Upper lobe of right lung (tissue), 1 donor: ENCODE data around the gene WNT11. TPM values are rescaled to one million over a fixed set of nuclear protein-coding genes. Genes with fewer than 3 reads are reported as not detected.

ENCODE experiments used
- ATAC-seq: fragments of 200-7000 bp; cut with Tn5 transposase; one replicate; pipeline ENCODE4 v1.9.1; 2020; ENCODE audit warnings: mild to moderate bottlenecking, moderate library complexity
- DNase-seq: peaks from one replicate; pipeline ENCODE4 v3.0.0-alpha.2; 2020
- H3K27ac ChIP-seq: fragments of 200-600 bp; one replicate; pipeline ENCODE4 v1.8.0; 2022
- H3K27me3 ChIP-seq: fragments of 200-600 bp; one replicate; pipeline ENCODE4 v1.8.0; 2022; ENCODE audit warnings: mild to moderate bottlenecking
- H3K36me3 ChIP-seq: fragments of 200-600 bp; one replicate; pipeline ENCODE4 v1.8.0; 2022
- H3K4me1 ChIP-seq: fragments of 200-600 bp; one replicate; pipeline ENCODE4 v1.8.0; 2022
- H3K4me3 ChIP-seq: fragments of 200-600 bp; one replicate; pipeline ENCODE4 v1.8.0; 2022; ENCODE audit warnings: mild to moderate bottlenecking
- H3K9me3 ChIP-seq: fragments of 200-600 bp; one replicate; pipeline ENCODE4 v1.8.0; 2022
- CTCF ChIP-seq: fragments of 200-600 bp; IDR thresholded peaks from one replicate; pipeline ENCODE4 v1.8.0; 2022; ENCODE audit warnings: antibody characterized with exemption
- intact Hi-C: fragments of 100-400 bp; cut with DNase I; formaldehyde crosslinking; loops from one replicate; pipeline ENCODE4 v1.11.0; 2022
- total RNA-seq: library from RNA; stranded (reverse); fragmentation: NEBNext Ultra II Directional; extraction: Animal tissue kit (Norgen Biotek cat#: 25700); gene quantifications from one replicate; pipeline ENCODE4 v1.2.1, GENCODE V29; 2021
- donor health status: DM: no; HTN: yes; CAD: no; lungs with severe emphysema.

WNT11 gene
- total RNA-seq, 1 donor from 2014 or later = 8.7 TPM

GRCh38 chr11:76234021-76234415 is 27.7 kb upstream of the WNT11 start:
- H3K27me3 ChIP-seq = no peaks in the 10 kb centered on the region
- no peaks in the 10 kb centered on the region for H3K9me3 ChIP-seq
- ATAC-seq (no peak), DNase-seq (no peak)
- TF ChIP-seq CTCF = no peak
- H3K27ac ChIP-seq = peak overlapping the region; percentile 87
- H3K36me3 ChIP-seq = no peaks in the 10 kb centered on the region
- H3K4me1 ChIP-seq = peaks cover 3% of the 10 kb centered on the region
- H3K4me3 ChIP-seq = peak overlapping the region; percentile 81
- intact Hi-C loops = no loop called here

- Histone ChIP-seq H3K27ac (no peak overlapping the region), H3K36me3 (no peaks in the 10 kb centered on the region), H3K4me1 (peaks cover 3% of the 10 kb centered on the region), H3K4me3 (no peak overlapping the region), H3K27me3 (no peaks in the 10 kb centered on the region), H3K9me3 (no peaks in the 10 kb centered on the region)
- intact Hi-C loops = no loop called here
- ATAC-seq (no peak), DNase-seq (no peak)
- no peak for TF ChIP-seq CTCF
These were observed 27.1 kb upstream of the WNT11 start for GRCh38 chr11:76233196-76233921.

- ATAC-seq (no peak), DNase-seq (no peak)
- intact Hi-C loops = no loop called here
- Histone ChIP-seq H3K4me1 (peaks cover 3% of the 10 kb centered on the region), H3K4me3 (no peak overlapping the region), H3K27me3 (no peaks in the 10 kb centered on the region), H3K27ac (no peak overlapping the region), H3K9me3 (no peaks in the 10 kb centered on the region), H3K36me3 (no peaks in the 10 kb centered on the region)
- TF ChIP-seq CTCF = no peak
These were observed 25.8 kb upstream of the WNT11 start for GRCh38 chr11:76232026-76232665.

- no peaks in the 10 kb centered on the region for H3K27me3 ChIP-seq
- H3K4me3 ChIP-seq = no peak overlapping the region
- intact Hi-C loops = no loop called here
- TF ChIP-seq CTCF = no peak
- no peak overlapping the region for H3K27ac ChIP-seq
- H3K4me1 ChIP-seq = peaks cover 3% of the 10 kb centered on the region
- ATAC-seq (no peak), DNase-seq (no peak)
- H3K9me3 ChIP-seq = no peaks in the 10 kb centered on the region
- H3K36me3 ChIP-seq = no peaks in the 10 kb centered on the region
These were observed 24.9 kb upstream of the WNT11 start for GRCh38 chr11:76231121-76231738.

GRCh38 chr11:76230392-76230791 is 24.1 kb upstream of the WNT11 start:
- no peaks in the 10 kb centered on the region for H3K27me3 ChIP-seq
- DNase-seq = no peak
- no peak overlapping the region for H3K4me3 ChIP-seq
- no peaks in the 10 kb centered on the region for H3K36me3 ChIP-seq
- H3K27ac ChIP-seq = no peak overlapping the region
- TF ChIP-seq CTCF = no peak
- no peaks in the 10 kb centered on the region for H3K9me3 ChIP-seq
- peaks cover 3% of the 10 kb centered on the region for H3K4me1 ChIP-seq
- ATAC-seq = no peak
- intact Hi-C loops = no loop called here
